GM21367 (cell line): ENCODE results near the gene GAMT.
A peak's percentile ranks its signal among the peaks of the same experiment; 100 is the strongest.

Source experiments
- ATAC-seq: cut with Tn5 transposase; IDR thresholded peaks from one replicate; pipeline ENCODE4 v1.9.1; 2021; ENCODE audit not compliant: unreplicated experiment

The GAMT gene

DNA sequence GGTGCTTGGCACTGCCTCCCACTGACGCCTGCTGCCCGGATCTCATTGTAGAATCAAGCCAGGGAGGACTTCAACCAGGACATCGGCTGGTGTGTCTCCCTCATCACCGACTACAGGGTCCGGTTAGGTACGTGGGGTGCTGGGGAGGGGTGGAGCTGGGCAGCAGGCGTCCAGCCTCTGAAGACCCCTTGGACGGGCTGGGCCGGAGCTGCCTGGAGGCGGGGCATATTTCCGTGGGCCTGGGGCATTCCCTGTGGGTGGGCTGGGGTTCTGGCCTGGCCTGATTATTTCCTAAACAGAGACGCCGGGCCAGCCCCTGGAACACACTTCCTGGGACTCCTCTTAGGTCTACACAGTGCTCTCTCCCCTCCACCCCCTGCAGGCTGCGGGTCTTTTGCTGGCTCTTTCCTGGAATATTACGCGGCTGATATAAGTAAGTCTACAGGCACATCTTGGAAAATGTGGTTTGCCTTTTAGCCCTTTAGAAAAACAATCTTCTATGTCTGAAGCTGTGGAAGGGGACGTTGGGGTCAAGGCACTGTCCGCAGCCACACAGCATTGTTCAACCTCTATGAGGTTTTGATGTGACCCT is 32.0 kb downstream of the GAMT start:
- ATAC-seq = no peak

DNA sequence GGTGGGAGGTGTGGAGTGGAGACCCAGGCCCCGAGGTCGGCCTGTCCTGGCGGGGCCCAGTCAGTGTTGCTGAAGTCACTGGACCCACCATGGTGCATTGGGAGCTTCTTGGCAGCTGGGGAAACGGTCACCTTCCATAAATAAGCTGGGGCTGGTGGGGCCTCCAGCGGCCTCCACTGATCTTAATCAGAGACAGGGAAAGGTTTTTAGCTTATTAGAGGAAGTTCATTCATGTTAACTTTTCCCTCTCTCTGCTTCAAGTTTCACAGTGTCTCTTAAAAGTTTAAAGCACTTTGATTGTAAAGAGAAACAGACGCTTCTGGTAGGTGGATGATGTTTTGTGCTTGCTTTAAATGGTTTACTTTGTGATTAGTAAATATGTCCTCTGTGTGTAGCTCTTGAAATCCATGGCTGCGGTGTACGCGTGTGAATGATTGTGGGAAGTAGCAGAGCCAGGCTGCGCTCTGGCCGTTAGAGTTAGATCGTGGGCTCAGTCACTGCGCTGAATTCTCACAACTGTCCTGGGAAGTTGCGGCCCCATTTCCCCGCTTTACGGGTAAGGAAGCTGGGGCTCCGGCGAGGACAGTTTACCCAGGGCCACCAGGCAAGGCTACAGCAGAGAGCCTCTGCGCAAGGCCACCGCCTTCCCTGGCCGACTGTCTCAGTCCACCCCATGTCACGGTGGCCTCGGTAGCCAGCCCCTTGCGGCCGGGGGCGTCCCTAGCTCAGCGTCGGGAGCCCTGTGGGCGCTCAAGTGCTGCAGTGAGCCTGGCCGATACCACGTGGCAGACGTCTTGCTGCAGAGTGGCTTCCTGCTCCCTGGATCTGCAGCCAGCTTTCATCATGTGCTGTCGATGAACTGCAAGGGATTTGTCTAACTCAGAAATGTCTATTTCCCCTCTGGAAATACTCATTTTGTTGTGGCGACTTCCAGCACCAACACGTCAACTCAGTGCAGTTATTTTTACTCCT is 34.2 kb downstream of the GAMT start:
- no peak for ATAC-seq

DNA sequence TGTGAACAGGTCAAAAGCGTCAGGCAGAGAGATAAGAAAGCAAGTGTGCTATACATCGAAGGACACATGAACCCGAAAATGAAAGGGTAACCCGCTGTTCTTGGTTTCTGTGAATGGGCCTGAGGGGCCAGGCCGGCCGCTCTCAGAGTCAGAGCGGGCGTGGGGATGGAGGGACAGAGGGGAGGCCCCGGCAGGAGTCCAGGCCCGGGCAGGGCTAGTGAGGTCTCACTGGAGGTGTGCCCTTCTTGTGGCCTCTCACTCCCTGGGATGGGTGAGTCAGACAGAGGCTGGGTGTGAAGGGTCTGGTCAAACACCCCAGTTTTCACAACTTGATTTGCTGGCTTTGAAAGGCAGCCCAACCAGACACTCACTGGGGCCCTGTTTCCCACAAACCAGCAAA is 35.0 kb downstream of the GAMT start:
- no peak for ATAC-seq

DNA sequence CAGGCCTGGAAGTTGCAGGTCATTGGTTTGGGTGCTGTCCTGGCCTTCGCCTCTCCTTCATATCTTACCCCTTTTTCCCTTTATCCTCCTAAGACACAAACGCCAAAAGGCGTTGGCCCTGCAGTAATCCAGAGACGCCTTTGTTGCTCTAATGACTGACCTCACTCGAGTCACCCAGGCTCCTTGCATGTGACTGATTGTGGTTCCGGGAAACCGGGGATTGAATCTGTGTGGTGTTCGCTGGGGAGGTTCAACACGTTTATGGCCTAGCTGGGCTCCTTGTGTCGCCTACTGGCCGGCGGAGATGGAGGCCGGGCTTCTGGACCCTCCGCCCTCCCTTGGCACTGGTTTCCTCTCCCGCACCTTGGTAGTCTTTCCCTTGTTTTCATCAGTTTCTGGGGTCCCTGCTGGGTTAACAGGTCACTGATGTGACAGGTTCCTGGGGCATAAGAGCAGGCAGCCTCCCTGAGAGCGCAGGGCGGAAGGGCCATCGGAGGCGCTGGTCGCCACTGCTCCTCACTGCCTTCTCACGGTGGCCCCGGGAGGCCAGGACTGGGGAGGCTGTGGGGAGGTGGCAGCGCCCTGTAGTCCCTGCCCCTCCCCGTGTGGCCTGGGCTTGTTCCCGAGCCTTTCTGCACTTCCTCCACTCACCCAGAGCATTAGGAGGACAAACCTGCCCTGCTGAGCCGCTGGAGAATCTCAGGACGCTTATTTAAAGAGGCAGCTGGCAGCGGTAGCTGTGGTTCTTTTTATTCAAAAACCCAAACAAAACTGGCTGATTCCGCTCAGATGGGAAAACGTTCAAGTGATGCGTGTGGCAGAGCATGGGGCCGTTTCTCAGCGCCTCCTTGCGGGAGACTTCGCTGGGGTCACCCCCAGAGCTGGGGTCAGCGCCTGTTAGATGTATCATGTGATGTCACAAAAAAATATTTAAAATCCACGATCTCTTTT is 35.7 kb downstream of the GAMT start:
- no peak for ATAC-seq

DNA sequence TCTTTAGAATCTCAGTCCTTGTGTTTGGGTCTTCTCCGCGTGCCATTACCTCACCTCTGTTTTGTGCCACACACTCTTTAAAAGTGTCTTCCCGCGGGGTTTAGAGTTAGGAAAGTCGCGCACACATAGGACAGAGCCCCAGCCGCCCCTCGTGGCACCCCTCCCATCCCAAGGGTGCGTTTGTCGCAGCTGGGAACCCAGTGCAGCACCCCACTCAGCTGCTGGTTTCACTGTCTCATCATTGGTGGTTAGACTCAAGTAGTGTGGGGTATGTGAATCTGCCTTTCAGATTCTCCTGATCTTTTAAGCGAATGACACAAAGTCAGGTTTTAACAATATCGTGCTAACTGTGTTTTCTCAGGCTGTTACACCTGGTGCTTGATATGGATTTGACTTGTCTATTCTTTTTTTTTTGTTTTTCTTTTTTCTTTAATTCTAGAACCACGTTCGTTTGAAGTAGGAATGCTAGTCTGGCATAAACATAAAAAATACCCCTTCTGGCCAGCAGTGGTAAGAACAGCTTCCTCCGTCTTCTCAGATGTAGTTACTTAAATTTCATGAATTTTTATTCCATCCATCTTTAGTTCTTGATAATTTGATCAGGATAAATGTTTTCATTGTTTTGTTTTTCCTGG is 37.2 kb downstream of the GAMT start:
- no peak for ATAC-seq

DNA sequence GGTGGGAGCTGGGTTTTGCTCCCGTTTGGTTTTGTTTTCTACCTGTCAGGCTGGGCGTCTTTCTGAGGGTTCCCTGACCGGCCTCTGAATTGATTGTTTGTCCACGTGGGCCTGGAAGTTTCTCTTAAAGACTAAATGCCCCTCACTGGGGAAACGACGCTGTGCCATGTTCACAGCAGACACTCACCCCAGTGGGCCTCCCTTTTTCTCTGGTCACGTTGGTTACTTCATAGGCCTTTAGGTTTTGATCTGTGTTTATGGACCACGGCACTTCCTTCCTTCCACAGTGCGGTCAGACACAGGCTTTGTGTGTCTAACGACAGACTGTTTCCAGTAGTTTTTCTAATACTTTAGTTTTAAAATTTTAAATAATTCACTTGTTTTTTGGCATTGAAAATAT is 37.7 kb downstream of the GAMT start:
- ATAC-seq = no peak

DNA sequence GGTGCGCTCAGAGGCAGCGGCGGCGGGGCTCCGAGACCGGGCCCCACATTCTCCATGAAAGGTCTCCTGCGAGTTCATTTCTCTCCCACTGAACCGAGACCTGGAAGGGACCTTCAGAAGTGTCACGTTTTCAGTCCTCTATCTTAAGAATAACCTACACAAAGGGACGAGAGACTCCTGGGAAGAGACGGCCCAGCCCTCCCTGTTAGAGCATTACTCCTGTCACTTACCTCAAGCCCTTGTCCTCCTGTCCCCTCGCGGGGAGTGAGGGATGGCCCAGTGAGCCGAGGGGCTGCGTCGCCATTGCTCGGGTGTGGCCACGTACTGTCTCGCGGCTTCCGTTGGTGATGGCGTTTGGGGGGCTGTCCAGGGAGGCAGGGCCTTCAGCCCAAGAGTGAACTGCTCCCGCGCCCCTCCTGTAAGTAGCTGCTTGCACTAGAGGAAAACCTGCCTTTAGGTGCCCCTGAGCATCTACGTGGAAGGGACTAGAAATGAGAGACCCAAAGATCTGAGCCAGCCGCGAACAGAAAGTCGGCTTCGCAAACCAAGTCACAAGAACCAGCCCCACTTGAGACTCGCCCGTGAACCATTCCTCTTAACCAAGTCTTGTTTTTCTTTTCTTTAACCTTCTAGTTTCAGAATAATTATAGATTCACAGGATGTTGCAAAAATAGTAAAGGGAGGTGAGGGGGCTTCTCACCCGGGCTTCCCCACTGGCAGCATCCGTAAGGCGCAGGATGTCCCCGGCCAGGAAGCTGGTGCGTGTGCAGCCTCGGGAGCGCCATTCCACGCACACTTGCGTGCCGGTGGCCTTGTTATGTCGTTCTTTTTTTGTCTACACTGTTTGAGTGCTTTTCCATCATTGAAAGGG is 38.7 kb downstream of the GAMT start:
- ATAC-seq = no peak

DNA sequence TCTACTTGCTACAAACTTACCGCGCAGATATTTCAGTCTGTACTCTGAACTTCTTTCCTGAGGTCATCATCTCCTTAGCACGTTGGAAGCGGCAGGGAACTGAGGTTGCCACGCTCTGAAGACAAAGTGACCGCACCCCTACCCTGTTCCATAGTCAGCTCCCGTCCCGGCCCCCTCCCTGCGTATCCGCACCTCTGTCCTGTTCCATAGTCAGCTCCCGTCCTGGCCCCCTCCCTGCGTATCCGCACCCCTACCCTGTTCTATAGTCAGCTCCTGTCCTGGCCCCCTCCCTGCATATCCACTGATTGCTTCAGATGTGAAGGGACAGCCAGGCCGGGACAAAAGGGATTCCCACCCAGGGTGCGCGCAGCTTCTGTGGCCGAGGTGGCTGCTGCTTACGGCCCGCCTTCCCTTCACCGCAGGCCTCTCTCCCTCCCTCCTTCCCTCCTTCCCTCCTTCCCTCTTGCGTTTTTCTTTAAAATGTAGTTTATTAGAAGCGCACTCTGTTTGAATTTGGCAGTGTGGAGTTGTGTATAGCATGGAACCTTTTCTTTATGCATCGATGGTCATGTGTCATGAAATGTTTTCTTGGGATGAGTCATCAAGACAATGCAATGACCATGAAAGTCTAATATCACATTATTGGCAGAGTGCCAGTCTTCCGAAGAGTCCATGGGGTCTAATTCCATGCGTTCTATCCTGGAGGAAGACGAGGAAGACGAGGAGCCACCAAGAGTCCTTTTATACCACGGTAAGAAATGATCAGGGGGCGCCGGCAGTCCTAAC is 39.5 kb downstream of the GAMT start:
- ATAC-seq = no peak

DNA sequence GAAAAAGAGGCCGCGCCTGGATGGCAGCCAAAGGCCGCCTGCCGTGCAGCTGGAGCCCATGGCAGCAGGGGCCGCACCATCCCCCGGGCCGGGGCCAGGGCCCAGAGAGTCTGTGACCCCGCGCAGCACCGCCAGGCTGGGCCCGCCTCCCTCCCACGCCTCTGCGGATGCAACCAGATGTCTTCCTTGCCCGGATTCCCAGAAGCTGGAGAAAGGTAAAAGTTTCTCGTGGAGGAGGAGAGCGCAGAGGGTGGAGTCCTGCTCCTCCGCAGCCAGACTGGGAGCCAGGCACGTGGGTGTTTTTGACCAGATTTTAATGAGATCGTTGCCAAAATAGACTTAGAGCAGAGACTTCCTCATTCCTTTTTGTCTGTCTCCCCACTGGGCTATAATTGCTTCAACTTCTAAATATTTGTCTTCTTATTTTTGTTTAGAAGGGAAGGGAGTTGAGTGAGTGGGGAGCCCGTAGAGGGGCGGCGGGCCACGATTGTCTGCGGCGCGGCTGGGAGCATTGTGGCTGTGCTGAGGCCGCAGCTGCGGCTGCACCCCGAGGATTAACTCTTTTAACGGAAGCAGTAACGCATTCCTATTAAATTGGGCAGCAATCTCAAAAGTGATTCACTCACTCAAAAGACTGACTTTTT is 40.4 kb downstream of the GAMT start:
- ATAC-seq = no peak

DNA sequence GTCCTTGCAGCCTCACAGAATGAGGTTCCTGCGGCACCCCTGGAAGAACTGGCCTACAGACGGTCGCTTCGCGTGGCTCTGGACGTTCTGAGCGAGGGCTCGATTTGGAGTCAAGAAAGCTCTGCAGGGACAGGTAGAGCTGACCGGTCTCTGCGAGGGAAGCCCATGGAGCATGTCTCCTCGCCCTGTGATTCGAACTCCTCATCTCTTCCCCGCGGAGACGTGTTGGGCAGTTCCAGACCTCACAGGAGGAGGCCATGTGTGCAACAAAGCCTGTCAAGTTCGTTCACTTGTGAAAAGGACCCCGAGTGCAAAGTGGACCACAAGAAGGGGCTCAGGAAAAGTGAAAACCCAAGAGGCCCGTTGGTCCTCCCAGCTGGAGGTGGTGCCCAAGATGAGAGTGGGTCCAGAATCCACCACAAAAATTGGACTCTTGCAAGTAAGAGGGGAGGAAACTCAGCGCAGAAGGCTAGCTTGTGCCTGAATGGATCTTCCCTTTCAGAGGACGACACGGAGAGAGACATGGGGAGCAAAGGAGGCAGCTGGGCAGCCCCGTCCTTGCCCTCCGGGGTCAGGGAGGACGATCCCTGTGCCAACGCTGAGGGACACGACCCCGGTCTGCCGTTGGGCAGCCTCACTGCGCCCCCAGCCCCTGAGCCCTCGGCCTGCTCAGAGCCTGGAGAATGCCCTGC is 41.1 kb downstream of the GAMT start:
- ATAC-seq = no peak

DNA sequence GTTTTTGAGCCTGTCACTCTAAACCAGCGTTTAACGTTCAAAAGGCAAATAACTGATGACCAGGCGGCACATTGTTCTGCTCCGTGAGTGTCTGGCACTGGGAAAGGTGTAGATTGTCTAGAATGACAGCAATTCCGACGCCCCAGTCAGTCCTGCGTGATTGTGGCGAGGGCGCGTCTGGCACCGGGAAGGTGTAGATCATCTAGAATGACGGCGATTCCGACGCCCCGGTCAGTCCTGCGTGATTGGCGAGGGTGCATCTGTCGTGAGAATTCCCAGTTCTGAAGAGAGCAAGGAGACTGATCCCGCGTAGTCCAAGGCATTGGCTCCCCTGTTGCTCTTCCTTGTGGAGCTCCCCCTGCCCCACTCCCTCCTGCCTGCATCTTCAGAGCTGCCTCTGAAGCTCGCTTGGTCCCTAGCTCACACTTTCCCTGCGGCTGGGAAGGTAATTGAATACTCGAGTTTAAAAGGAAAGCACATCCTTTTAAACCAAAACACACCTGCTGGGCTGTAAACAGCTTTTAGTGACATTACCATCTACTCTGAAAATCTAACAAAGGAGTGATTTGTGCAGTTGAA is 43.7 kb downstream of the GAMT start:
- no peak for ATAC-seq

DNA sequence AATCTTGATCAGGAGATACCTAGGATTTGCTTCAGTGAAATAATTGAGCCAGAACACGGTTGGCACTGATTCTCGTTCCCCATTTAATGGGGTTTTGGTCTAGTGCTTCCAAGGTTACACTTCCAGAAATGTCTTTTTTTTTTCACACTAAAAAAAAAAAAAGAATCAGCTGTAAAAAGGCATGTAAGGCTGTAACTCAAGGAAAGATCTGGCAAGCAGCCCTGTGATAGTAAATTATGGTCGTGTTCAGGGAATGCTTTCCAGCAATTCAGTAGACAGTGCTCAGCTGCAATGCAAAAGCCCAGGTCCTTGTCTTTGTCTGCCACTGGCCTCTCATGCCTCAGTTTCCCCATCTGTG is 44.9 kb downstream of the GAMT start:
- no peak for ATAC-seq

DNA sequence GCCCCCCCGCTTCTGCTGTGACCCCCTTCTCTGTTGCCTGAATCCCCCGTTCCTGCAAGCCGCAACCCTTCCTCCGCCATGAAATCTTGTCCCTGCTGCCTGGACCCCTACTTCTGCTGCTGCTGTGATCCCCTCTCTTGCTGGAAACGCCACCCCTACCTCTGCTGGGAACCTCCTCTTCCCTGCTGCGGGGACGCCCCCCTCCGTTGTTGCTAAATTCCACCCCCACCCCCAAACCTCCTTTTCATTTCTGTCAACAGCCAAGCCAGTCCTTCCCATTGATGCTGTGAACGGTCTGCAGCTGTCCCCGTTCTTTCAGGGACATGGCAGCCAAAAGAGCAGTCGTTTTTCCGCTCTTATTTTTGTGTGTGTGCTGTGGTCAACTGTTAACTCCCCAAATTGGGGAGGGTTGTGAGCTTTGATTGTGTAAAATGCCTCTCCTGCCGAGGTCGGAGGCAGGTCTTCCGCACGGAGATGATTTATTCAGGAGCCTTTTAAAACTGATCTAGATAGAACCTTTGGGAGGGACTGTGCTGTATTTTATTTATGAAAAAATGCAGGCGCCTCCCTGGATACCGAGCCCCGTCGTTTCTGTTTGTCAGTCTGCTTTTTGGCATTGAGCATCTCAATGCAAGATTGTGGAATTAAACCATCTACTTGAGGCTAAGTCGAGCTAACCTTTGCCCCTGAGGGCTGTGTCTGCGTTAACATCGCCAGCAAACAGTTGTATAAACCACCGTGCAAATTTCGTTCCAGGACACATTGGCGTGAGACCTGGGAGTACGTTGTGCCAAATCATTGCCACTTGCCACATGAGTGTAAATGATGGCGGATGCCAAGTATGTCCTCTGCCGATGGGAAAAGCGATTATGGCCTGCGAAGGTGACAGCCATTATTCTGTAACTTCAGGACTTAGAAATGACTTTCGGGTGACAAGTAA is 45.5 kb downstream of the GAMT start:
- ATAC-seq = no peak

DNA sequence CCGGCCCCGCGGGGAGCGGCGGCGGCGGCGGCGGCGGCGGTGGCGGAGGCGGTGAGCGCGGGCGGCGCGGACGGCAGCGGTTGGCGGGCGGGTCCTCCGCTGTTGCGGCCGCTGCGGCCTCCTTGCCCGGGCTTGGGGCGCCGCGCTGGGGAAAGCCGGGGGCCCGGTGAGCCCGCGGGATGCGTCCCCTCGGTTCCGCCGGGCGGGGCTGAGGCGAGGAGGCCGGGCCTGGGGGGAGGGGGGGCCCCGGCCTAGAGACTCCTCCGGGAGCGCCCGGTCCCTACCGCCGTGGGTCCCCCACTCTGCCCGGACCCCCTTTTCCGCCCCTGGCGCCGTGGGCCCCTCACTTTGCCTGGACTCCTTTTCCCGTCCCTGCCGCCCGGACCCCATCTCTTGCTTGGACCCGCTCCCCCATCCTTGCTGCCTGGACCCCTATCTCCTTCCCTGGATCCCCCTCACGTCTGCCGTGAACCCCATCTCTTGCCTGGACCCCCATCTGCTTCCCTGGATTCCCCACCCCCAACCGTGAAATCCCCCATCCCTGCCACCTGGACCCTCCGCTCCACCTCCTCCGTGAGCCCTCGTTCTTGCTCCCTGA is 46.3 kb downstream of the GAMT start:
- peak; percentile 34 for ATAC-seq

DNA sequence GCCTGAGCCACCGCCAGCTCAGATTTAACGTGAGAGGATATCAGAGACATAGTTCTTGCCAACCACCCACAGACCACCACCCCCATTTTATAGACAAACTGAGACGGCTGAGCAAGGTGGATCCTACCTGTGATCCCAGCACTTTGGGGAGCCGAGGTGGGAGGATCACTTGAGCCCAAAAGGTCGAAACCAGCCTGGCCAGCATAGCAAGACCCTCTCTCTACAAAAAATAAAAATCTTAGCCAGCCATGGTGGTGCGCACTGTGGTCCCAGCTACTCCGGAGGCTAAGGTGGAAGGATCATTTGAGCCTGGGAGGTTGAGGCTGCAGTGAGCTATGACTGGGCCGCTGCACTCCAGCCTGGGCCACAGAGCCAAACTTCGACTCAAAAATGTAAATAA is 48.2 kb downstream of the GAMT start:
- ATAC-seq = no peak

DNA sequence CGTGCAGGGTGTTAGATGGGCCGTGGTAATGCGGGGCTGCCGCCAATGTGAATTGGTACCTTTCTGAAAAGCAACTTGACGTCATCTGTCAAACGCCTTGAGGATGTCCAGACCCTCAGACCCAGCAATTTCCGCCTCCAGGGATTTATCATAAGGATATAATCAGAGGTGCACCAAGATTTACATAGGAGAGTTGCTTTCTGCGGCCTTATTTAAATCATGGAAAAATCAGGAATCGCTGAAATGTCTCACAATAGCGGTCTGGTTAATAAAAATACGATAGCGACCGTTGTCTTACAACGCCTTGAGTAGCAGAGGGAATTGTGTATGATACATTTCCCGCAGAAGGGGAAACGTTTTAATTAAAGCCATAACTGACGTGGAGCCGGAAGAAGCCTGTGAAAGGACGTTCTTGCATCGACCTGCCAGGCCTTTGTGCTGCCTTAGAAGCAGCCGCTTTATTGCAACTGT is 49.9 kb downstream of the GAMT start:
- no peak for ATAC-seq
